ENCODE measurements around the gene S100A8.

S100A8 gene

DNA sequence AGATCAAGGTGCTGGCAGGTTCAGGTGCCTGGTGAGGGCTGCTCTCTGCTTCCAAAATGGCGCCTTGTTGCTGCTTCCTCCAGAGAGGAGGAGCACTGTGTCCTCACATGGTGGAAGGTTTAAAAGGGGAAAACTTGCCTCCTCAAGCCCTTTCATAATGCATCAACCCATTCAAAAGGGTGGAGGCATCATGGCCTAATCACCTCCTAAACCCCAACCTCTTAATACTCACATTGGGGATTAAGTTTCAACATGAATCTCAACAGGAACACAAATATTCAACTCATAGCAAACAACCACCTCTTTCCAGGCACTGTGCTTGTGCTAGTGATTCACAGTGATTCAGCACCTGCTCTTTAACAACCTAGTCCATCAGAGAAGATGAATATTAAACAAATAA, 19.6 kb downstream of the S100A8 start:
- Histone ChIP-seq H2AFZ (ENCODE audit: low read depth, low read length) (no peak overlapping the region), H3K4me3 (ENCODE audit: low read length) (no peak overlapping the region), H3K27ac (ENCODE audit: low read length) (no peak overlapping the region), H3K36me3 (replicated peaks; ENCODE audit: low read depth, low read length) (no peaks in the 10 kb centered on the region), H3K4me1 (ENCODE audit: low read length) (peaks cover 5% of the 10 kb centered on the region; the same call in 1 of the 2 replicates), H3K27me3 (ENCODE audit: low read depth, low read length) (peaks cover 48% of the 10 kb centered on the region), H4K20me1 (ENCODE audit: insufficient read depth, low read length) (no peaks in the 10 kb centered on the region), H3K9ac (ENCODE audit: low read length) (no peak overlapping the region), H3K9me3 (ENCODE audit: insufficient read depth, low read length) (no peaks in the 10 kb centered on the region), H3K4me2 (ENCODE audit: low read length) (no peak overlapping the region), H3K79me2 (ENCODE audit: low read length) (no peaks in the 10 kb centered on the region)
- TF ChIP-seq EZH2phosphoT487 (IDR thresholded peaks at IDR 0.05; ENCODE audit: low read depth): no peak
- TF ChIP-seq, protein P1, sequence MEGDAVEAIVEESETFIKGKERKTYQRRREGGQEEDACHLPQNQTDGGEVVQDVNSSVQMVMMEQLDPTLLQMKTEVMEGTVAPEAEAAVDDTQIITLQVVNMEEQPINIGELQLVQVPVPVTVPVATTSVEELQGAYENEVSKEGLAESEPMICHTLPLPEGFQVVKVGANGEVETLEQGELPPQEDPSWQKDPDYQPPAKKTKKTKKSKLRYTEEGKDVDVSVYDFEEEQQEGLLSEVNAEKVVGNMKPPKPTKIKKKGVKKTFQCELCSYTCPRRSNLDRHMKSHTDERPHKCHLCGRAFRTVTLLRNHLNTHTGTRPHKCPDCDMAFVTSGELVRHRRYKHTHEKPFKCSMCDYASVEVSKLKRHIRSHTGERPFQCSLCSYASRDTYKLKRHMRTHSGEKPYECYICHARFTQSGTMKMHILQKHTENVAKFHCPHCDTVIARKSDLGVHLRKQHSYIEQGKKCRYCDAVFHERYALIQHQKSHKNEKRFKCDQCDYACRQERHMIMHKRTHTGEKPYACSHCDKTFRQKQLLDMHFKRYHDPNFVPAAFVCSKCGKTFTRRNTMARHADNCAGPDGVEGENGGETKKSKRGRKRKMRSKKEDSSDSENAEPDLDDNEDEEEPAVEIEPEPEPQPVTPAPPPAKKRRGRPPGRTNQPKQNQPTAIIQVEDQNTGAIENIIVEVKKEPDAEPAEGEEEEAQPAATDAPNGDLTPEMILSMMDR (IDR thresholded peaks at IDR 0.05; ENCODE audit: low read depth, low read length): no peak

DNA sequence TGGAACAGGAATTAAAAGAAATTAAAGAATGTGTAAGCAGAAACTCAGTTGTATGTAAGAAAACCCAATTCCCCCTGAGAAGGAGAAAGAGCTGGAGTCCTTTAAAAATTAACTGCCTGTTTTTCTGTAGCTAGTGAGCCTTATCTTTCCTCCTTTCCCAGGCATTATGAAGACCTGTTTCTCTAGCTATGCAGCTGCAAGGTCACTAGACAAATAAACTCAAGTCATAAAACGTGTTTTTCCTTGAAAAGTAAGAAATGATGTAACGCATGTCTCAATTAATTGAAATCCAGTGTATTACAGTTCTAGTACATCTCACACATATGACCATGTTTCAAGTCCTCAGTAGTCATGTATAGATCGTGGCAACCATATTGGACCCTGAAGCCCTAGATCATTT, 20.7 kb downstream of the S100A8 start:
- H3K4me3 ChIP-seq (ENCODE audit: low read length): no peak overlapping the region

DNA sequence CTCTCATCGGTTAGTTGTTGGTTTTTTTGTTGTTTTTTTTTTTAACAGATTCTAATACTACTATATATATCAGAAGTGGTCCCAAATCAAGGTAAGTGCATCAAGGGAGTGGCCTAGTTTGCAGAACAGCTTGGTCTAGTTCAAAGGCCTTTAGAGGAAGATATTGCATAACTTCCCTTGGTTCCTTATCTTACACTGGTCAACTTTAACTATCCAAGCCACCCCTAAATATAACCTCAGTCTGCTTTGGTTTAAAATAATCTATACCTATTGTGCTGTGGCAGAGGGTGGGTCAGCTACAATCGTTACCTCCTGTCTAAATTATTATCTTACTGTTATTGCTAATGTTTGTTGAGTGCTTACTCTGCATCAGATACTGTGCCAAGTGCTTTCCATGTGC, 22.4 kb downstream of the S100A8 start:
- Histone ChIP-seq H3K9me3 (ENCODE audit: insufficient read depth, low read length) (no peaks in the 10 kb centered on the region), H3K27me3 (ENCODE audit: low read depth, low read length) (peaks cover 40% of the 10 kb centered on the region), H2AFZ (ENCODE audit: low read depth, low read length) (no peak overlapping the region), H3K4me1 (ENCODE audit: low read length) (peaks cover 8% of the 10 kb centered on the region), H3K4me2 (ENCODE audit: low read length) (no peak overlapping the region), H4K20me1 (ENCODE audit: insufficient read depth, low read length) (no peaks in the 10 kb centered on the region), H3K9ac (ENCODE audit: low read length) (no peak overlapping the region), H3K79me2 (ENCODE audit: low read length) (no peaks in the 10 kb centered on the region), H3K27ac (ENCODE audit: low read length) (no peak overlapping the region), H3K4me3 (ENCODE audit: low read length) (no peak overlapping the region), H3K36me3 (replicated peaks; ENCODE audit: low read depth, low read length) (no peaks in the 10 kb centered on the region)
- TF ChIP-seq, protein P1 (IDR thresholded peaks at IDR 0.05; ENCODE audit: low read depth, low read length): no peak
- TF ChIP-seq EZH2phosphoT487 (IDR thresholded peaks at IDR 0.05; ENCODE audit: low read depth): no peak

More for the DNA sequence above, 20.7 kb downstream of the S100A8 start:
- Histone ChIP-seq H2AFZ (ENCODE audit: low read depth, low read length) (no peak overlapping the region), H3K36me3 (replicated peaks; ENCODE audit: low read depth, low read length) (no peaks in the 10 kb centered on the region), H3K27ac (ENCODE audit: low read length) (no peak overlapping the region), H3K79me2 (ENCODE audit: low read length) (no peaks in the 10 kb centered on the region), H3K9me3 (ENCODE audit: insufficient read depth, low read length) (no peaks in the 10 kb centered on the region), H3K4me1 (ENCODE audit: low read length) (peaks cover 5% of the 10 kb centered on the region; the same call in 1 of the 2 replicates), H4K20me1 (ENCODE audit: insufficient read depth, low read length) (no peaks in the 10 kb centered on the region), H3K9ac (ENCODE audit: low read length) (no peak overlapping the region), H3K4me2 (ENCODE audit: low read length) (no peak overlapping the region), H3K27me3 (ENCODE audit: low read depth, low read length) (peaks cover 45% of the 10 kb centered on the region)
- no peak for TF ChIP-seq EZH2phosphoT487 (IDR thresholded peaks at IDR 0.05; ENCODE audit: low read depth)
- TF ChIP-seq, protein P1 (IDR thresholded peaks at IDR 0.05; ENCODE audit: low read depth, low read length): no peak

DNA sequence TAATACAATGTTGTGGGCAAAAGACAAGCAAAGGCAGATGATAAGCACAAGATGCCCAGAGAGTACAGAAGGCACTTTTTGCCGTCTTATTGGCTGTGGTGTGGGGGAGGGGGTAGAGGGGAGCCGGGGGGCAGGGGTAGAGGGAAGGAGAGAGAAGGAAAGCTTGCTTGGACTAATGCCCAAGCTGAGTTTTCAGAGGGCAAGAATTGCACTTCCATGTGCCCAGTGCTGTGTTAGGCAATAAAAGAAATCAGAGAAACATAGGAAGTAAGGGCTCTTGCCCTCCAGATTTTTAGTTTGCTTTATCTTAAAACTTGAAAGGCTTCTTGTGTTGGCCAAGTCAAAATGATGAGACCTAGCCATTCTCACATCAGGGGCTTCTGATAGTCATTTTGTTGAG, 23.8 kb downstream of the S100A8 start:
- no peak overlapping the region for H3K27ac ChIP-seq (ENCODE audit: low read length)
- H3K9ac ChIP-seq (ENCODE audit: low read length): no peak overlapping the region
- TF ChIP-seq, protein P1 (IDR thresholded peaks at IDR 0.05; ENCODE audit: low read depth, low read length): no peak
- TF ChIP-seq EZH2phosphoT487 (IDR thresholded peaks at IDR 0.05; ENCODE audit: low read depth): no peak
- H4K20me1 ChIP-seq (ENCODE audit: insufficient read depth, low read length): no peaks in the 10 kb centered on the region
- no peak overlapping the region for H2AFZ ChIP-seq (ENCODE audit: low read depth, low read length)
- H3K79me2 ChIP-seq (ENCODE audit: low read length): no peaks in the 10 kb centered on the region
- no peak overlapping the region for H3K4me3 ChIP-seq (ENCODE audit: low read length)
- no peak overlapping the region for H3K4me2 ChIP-seq (ENCODE audit: low read length)
- H3K4me1 ChIP-seq (ENCODE audit: low read length): peaks cover 8% of the 10 kb centered on the region
- no peaks in the 10 kb centered on the region for H3K36me3 ChIP-seq (replicated peaks; ENCODE audit: low read depth, low read length)
- H3K27me3 ChIP-seq (ENCODE audit: low read depth, low read length): peaks cover 45% of the 10 kb centered on the region
- H3K9me3 ChIP-seq (ENCODE audit: insufficient read depth, low read length): no peaks in the 10 kb centered on the region

All from OCI-LY3 (cell line).